ENCODE results near the gene LCN10.

LCN10 gene

DNA sequence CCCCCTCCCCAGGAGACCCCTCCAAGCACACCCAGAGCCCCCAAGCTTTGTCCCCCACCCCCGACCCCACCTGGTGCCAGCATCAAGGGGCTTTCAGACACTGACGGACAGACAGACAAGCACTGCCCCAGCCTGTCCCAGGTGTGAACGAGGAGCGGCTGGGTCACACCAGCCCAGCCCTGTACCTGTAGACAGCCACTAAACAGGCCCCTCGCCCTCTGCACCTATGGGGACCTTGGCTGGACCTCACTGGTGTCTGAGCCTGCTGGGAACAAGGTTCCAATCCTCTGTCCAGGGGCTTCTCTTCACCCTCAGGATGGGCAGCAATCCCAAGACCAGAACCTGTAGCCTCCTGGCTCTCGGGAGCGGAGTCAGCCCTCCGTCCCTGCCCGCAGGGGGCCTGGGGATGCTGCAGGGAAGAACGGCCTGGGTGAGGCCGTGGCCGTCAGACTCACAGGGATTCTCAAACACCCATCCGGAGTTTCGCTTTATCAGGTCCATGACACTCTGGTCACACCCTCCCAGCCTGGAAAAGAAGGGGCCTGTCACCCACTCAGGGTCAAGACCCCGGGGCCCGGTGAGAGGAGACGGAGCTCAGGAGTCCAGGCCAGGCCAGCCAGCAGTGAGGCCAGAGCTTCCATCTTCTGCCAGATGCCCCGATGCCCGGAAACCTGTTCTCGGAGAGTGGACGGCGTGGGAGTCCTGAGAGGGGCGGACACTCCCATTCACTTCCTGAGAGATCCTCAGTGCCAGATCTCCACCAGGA lies 2.8 kb upstream of the LCN10 start:
- TF ChIP-seq, protein P1, sequence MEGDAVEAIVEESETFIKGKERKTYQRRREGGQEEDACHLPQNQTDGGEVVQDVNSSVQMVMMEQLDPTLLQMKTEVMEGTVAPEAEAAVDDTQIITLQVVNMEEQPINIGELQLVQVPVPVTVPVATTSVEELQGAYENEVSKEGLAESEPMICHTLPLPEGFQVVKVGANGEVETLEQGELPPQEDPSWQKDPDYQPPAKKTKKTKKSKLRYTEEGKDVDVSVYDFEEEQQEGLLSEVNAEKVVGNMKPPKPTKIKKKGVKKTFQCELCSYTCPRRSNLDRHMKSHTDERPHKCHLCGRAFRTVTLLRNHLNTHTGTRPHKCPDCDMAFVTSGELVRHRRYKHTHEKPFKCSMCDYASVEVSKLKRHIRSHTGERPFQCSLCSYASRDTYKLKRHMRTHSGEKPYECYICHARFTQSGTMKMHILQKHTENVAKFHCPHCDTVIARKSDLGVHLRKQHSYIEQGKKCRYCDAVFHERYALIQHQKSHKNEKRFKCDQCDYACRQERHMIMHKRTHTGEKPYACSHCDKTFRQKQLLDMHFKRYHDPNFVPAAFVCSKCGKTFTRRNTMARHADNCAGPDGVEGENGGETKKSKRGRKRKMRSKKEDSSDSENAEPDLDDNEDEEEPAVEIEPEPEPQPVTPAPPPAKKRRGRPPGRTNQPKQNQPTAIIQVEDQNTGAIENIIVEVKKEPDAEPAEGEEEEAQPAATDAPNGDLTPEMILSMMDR (IDR thresholded peaks at IDR 0.05; ENCODE audit: insufficient read depth, low read length, poor library complexity, severe bottlenecking), result no peak
- H3K36me3 ChIP-seq (ENCODE audit: control insufficient read depth, insufficient read depth, low read length), result no peaks in the 10 kb centered on the region
- H3K4me3 ChIP-seq (replicated peaks; ENCODE audit: low read depth, low read length), result no peak overlapping the region
- no peaks in the 10 kb centered on the region; the same call in 1 of the 2 replicates for H3K27me3 ChIP-seq (replicated peaks; ENCODE audit: control insufficient read depth, insufficient read depth, low read length)
- DNase-seq (ENCODE audit: extremely low read depth, insufficient read length), result no peak

DNA sequence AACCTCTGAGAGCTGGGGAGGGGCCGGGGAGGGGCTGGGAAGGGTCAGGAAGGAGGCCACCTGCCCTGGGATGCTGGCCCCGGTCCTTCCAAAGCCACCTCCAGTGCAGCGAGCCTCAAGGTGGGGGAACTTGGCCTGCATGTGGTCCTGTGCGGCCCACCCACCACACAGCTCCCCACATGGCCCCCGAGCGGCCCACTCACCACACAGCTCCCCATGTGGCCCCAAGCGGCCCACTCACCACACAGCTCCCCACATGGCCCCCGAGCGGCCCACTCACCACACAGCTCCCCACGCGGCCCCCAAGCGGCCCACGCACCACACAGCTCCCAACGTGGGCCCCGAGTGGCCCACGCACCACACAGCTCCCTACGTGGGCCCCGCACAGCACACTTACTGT lies 2.0 kb upstream of the LCN10 start:
- DNase-seq (ENCODE audit: extremely low read depth, insufficient read length), result no peak
- TF ChIP-seq, protein P1 (IDR thresholded peaks at IDR 0.05; ENCODE audit: insufficient read depth, low read length, poor library complexity, severe bottlenecking), result no peak
- no peaks in the 10 kb centered on the region; the same call in 1 of the 2 replicates for H3K27me3 ChIP-seq (replicated peaks; ENCODE audit: control insufficient read depth, insufficient read depth, low read length)

DNA sequence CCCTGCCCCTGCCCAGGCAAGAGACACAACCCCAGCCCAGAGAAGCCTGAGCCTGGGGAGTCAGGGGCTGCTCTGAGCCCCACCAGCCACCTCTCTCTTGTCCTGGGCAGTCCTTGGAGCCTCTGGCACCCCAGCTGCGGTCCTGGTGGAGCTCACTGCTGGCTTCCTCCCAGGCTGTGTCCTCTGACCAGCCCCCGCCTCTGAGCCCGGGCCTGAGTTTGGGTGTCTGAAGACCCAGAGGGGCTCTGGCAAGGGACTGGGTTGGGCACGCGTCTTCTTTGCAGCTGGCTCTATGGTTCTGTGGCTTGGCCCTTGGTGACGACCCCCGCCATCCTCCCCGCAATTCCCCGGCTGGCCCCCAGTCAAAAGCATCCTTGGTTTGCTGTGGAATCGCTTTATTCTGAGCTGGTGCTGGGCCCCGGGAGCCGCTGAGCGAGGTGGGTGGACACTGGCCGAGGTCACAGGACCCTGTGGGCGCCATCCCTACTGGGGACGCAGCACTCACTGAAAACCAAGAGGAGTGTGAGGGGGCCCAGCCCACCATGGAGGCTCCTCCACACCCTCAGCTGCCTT lies 985 bp upstream of the LCN10 start:
- no peaks in the 10 kb centered on the region for H3K36me3 ChIP-seq (ENCODE audit: control insufficient read depth, insufficient read depth, low read length)
- H3K27me3 ChIP-seq (replicated peaks; ENCODE audit: control insufficient read depth, insufficient read depth, low read length), result no peaks in the 10 kb centered on the region; the same call in 1 of the 2 replicates
- H3K4me3 ChIP-seq (replicated peaks; ENCODE audit: low read depth, low read length), result no peak overlapping the region
- TF ChIP-seq, protein P1 (IDR thresholded peaks at IDR 0.05; ENCODE audit: insufficient read depth, low read length, poor library complexity, severe bottlenecking), result no peak
- DNase-seq (ENCODE audit: extremely low read depth, insufficient read length), result no peak

More for the DNA sequence above, 2.0 kb upstream of the LCN10 start:
- Histone ChIP-seq H3K4me3 (replicated peaks; ENCODE audit: low read depth, low read length) (no peak overlapping the region), H3K36me3 (ENCODE audit: control insufficient read depth, insufficient read depth, low read length) (no peaks in the 10 kb centered on the region)

DNA sequence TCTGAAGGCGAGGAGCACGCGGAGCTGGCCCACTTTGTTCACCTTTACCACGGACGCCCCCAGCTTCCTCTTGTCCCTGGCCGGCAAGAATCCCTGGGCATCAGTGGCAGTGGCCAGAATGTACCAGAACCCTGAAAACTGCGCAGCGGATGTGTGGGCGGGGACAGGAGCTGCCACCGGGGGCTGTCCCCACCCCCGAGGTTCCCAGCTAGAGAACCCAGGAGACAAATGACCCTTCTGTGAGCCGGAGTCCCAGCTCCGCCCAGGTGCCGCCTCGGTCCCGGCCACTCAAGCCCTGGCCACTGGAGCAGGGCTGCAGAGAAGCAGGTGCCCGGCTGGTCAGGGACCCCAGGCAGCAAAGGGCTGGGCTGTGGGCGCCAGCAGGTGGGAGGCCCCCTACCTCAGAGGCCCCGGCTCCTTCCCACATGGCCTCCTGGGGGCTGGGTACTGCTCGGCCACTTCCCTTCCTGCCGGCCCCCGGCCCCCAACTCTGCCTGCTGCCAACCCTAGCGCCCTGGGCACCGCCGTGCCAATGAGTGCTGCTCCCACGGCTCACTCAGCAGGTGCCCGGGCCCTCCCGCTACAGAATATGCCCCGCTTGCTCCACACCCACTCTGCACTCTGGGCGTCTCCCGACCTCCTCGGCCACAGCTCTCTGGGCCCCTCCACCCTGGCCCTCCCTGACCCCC lies 713 bp downstream of the LCN10 start:
- no peaks in the 10 kb centered on the region; the same call in 1 of the 2 replicates for H3K27me3 ChIP-seq (replicated peaks; ENCODE audit: control insufficient read depth, insufficient read depth, low read length)

DNA sequence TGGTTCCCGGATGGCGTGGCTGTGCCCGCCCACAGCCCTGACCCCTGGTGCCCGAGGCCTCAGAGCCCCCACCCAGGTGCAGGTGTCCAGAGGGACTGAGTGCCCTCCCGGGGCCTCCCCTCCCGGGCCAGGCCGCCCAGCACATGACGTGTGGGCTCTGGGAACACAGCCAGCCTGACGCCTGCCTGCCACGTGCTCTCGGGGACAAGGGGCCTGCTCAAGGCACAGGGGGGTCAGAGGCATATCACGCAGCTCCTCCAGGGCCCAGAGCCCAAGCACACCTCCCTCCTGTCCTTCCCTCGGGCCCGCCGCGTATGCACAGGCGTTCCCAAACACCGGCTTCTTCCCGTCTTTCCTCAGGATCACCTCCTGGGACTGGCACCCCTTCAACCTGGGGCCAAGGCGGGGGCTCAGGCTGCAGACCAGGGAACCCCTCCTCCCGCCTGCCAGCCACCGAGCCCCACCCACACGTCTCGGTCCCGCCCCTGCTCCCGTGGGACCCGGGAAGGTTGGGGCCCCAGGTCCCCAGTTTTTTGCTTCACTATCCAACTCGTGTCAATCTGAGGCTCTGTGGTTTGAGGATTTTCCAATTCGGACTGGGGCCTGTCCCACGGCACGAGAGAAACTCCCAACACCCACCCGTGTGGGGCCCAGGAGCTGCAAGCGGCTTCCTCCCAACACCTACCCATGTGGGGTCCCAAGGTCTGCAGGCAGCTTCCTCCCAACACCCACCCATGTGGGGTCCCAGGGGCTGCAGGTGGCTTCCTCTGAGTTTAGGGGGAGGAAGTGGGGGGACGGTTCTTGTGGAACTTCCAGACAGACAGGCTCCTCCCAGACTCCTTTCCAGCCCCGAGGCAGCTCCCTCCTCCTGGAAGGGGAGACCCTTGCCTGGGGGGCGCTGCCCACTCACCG lies 1.5 kb downstream of the LCN10 start:
- Histone ChIP-seq H3K36me3 (ENCODE audit: control insufficient read depth, insufficient read depth, low read length) (no peaks in the 10 kb centered on the region), H3K4me3 (replicated peaks; ENCODE audit: low read depth, low read length) (no peak overlapping the region), H3K27me3 (replicated peaks; ENCODE audit: control insufficient read depth, insufficient read depth, low read length) (no peaks in the 10 kb centered on the region; the same call in 1 of the 2 replicates)
- DNase-seq (ENCODE audit: extremely low read depth, insufficient read length), result no peak
- TF ChIP-seq, protein P1 (IDR thresholded peaks at IDR 0.05; ENCODE audit: insufficient read depth, low read length, poor library complexity, severe bottlenecking), result no peak

More for the DNA sequence above, 713 bp downstream of the LCN10 start:
- Histone ChIP-seq H3K36me3 (ENCODE audit: control insufficient read depth, insufficient read depth, low read length) (no peaks in the 10 kb centered on the region), H3K4me3 (replicated peaks; ENCODE audit: low read depth, low read length) (no peak overlapping the region)
- DNase-seq (ENCODE audit: extremely low read depth, insufficient read length), result no peak
- TF ChIP-seq, protein P1 (IDR thresholded peaks at IDR 0.05; ENCODE audit: insufficient read depth, low read length, poor library complexity, severe bottlenecking), result no peak
